SJSA1 (cell line): ENCODE measurements around the gene PDSS2. TPM values are rescaled to one million over a fixed set of nuclear protein-coding genes. Genes with fewer than 3 reads are reported as not detected.

Experiments used
- DNase-seq, 2 experiments: peaks; one replicate each; pipeline ENCODE4 v3.0.0-alpha.2; 2015 to 2020; ENCODE audit warnings: low spot score in 2 of 2, low read depth in 1 of 2
- H3K27ac ChIP-seq: fragments of 250-450 bp; sonication (Bioruptor Pico); 2 replicates; pipeline ENCODE4 v1.5.1; 2020; ENCODE audit warnings: mild to moderate bottlenecking, moderate library complexity
- H3K27me3 ChIP-seq: fragments of 250-450 bp; sonication (Bioruptor Pico); replicated peaks from 2 replicates; pipeline ENCODE4 v1.5.1; 2020; ENCODE audit warnings: mild to moderate bottlenecking, moderate library complexity
- H3K36me3 ChIP-seq: fragments of 250-450 bp; sonication (Bioruptor Pico); 2 replicates; pipeline ENCODE4 v1.5.1; 2020; ENCODE audit warnings: mild to moderate bottlenecking
- H3K4me1 ChIP-seq: fragments of 250-450 bp; sonication (Bioruptor Pico); replicated peaks from 2 replicates; pipeline ENCODE4 v1.6.1; 2021; ENCODE audit warnings: mild to moderate bottlenecking
- H3K4me3 ChIP-seq: fragments of 250-450 bp; sonication (Bioruptor Pico); 2 replicates; pipeline ENCODE4 v1.5.1; 2020; ENCODE audit warnings: mild to moderate bottlenecking
- H3K9me3 ChIP-seq: fragments of 250-450 bp; sonication (Bioruptor Pico); replicated peaks from 2 replicates; pipeline ENCODE4 v1.5.1; 2020; ENCODE audit warnings: mild to moderate bottlenecking
- total RNA-seq: library from RNA; depleted of rRNA; stranded (reverse); fragments of >200 nt; shearing (Covaris generic); gene quantifications from 2 replicates; pipeline ENCODE4 v1.2.3, GENCODE V29; 2014

Gene PDSS2
- total RNA-seq, 1 experiment from 2014 or later, result 11.9 TPM

GRCh38 chr6:107230024-107230423 is 229.3 kb downstream of the PDSS2 start:
- Histone ChIP-seq H3K9me3 (no peaks in the 10 kb centered on the region), H3K27me3 (no peaks in the 10 kb centered on the region), H3K27ac (no peak overlapping the region), H3K4me3 (no peak overlapping the region), H3K36me3 (no peaks in the 10 kb centered on the region), H3K4me1 (no peaks in the 10 kb centered on the region)
- DNase-seq, result no peak

- no peaks in the 10 kb centered on the region for H3K4me1 ChIP-seq
- no peak for DNase-seq
- H3K9me3 ChIP-seq, result no peaks in the 10 kb centered on the region
- no peaks in the 10 kb centered on the region for H3K27me3 ChIP-seq
- H3K36me3 ChIP-seq, result no peaks in the 10 kb centered on the region
- no peak overlapping the region for H3K4me3 ChIP-seq
- no peak overlapping the region for H3K27ac ChIP-seq
These were observed 230.6 kb downstream of the PDSS2 start for GRCh38 chr6:107228754-107229153.

- no peak for DNase-seq
- Histone ChIP-seq H3K4me1 (peaks cover 4% of the 10 kb centered on the region; the same call in 1 of the 2 replicates), H3K27ac (no peak overlapping the region), H3K9me3 (no peaks in the 10 kb centered on the region), H3K36me3 (no peaks in the 10 kb centered on the region), H3K4me3 (no peak overlapping the region), H3K27me3 (no peaks in the 10 kb centered on the region)
These were observed 237.8 kb downstream of the PDSS2 start for GRCh38 chr6:107221519-107221918.

- Histone ChIP-seq H3K36me3 (no peaks in the 10 kb centered on the region), H3K27ac (no peak overlapping the region), H3K27me3 (no peaks in the 10 kb centered on the region), H3K4me1 (peaks cover 5% of the 10 kb centered on the region; the same call in 1 of the 2 replicates), H3K4me3 (no peak overlapping the region), H3K9me3 (no peaks in the 10 kb centered on the region)
- no peak for DNase-seq
These were observed 239.5 kb downstream of the PDSS2 start for GRCh38 chr6:107219851-107220250.

- Histone ChIP-seq H3K27ac (no peak overlapping the region), H3K4me3 (no peak overlapping the region), H3K36me3 (no peaks in the 10 kb centered on the region), H3K9me3 (no peaks in the 10 kb centered on the region), H3K4me1 (peaks cover 5% of the 10 kb centered on the region; the same call in 1 of the 2 replicates), H3K27me3 (no peaks in the 10 kb centered on the region)
- no peak for DNase-seq
These were observed 241.2 kb downstream of the PDSS2 start for GRCh38 chr6:107218142-107218541.

GRCh38 chr6:107217248-107217647 is 242.1 kb downstream of the PDSS2 start:
- Histone ChIP-seq H3K9me3 (no peaks in the 10 kb centered on the region), H3K27me3 (no peaks in the 10 kb centered on the region), H3K4me3 (no peak overlapping the region), H3K36me3 (no peaks in the 10 kb centered on the region), H3K27ac (no peak overlapping the region), H3K4me1 (peaks cover 5% of the 10 kb centered on the region)
- no peak for DNase-seq

- Histone ChIP-seq H3K27ac (no peak overlapping the region), H3K9me3 (no peaks in the 10 kb centered on the region), H3K27me3 (no peaks in the 10 kb centered on the region), H3K36me3 (no peaks in the 10 kb centered on the region), H3K4me1 (peaks cover 5% of the 10 kb centered on the region), H3K4me3 (no peak overlapping the region)
- no peak for DNase-seq
These were observed 243.0 kb downstream of the PDSS2 start for GRCh38 chr6:107216197-107216933.

- no peak overlapping the region for H3K4me3 ChIP-seq
- no peaks in the 10 kb centered on the region for H3K27me3 ChIP-seq
- H3K9me3 ChIP-seq, result no peaks in the 10 kb centered on the region
- H3K4me1 ChIP-seq, result peaks cover 5% of the 10 kb centered on the region
- H3K27ac ChIP-seq, result no peak overlapping the region
- no peaks in the 10 kb centered on the region for H3K36me3 ChIP-seq
- no peak for DNase-seq
These were observed 244.0 kb downstream of the PDSS2 start for GRCh38 chr6:107215334-107215733.

- H3K4me1 ChIP-seq, result peaks cover 5% of the 10 kb centered on the region
- H3K9me3 ChIP-seq, result no peaks in the 10 kb centered on the region
- no peaks in the 10 kb centered on the region for H3K36me3 ChIP-seq
- no peak overlapping the region for H3K4me3 ChIP-seq
- no peak overlapping the region for H3K27ac ChIP-seq
- no peaks in the 10 kb centered on the region for H3K27me3 ChIP-seq
- DNase-seq, result no peak
These were observed 244.7 kb downstream of the PDSS2 start for GRCh38 chr6:107214655-107215054.

- H3K27ac ChIP-seq, result no peak overlapping the region
These were observed 249.7 kb downstream of the PDSS2 start for GRCh38 chr6:107209406-107210305.

GRCh38 chr6:107207251-107207873 is 252.0 kb downstream of the PDSS2 start:
- no peak overlapping the region for H3K4me3 ChIP-seq
- H3K4me1 ChIP-seq, result no peaks in the 10 kb centered on the region; the same call in 1 of the 2 replicates
- H3K27ac ChIP-seq, result no peak overlapping the region
- H3K9me3 ChIP-seq, result no peaks in the 10 kb centered on the region
- H3K27me3 ChIP-seq, result no peaks in the 10 kb centered on the region
- DNase-seq, result no peak
- no peaks in the 10 kb centered on the region for H3K36me3 ChIP-seq

More at GRCh38 chr6:107209406-107210305, 249.7 kb downstream of the PDSS2 start:
- no peak for DNase-seq
- Histone ChIP-seq H3K27me3 (no peaks in the 10 kb centered on the region), H3K4me1 (no peaks in the 10 kb centered on the region; the same call in 1 of the 2 replicates), H3K4me3 (no peak overlapping the region), H3K36me3 (no peaks in the 10 kb centered on the region), H3K9me3 (no peaks in the 10 kb centered on the region)

GRCh38 chr6:107205058-107205998 is 254.0 kb downstream of the PDSS2 start:
- DNase-seq, result no peak
- Histone ChIP-seq H3K4me3 (no peak overlapping the region), H3K4me1 (no peaks in the 10 kb centered on the region), H3K9me3 (no peaks in the 10 kb centered on the region), H3K27me3 (no peaks in the 10 kb centered on the region), H3K27ac (no peak overlapping the region), H3K36me3 (no peaks in the 10 kb centered on the region)
